K562 (cell line): ENCODE measurements around the gene FRRS1L. TPM values are rescaled to one million over a fixed set of nuclear protein-coding genes. Genes with fewer than 3 reads are reported as not detected.

Experiments used
- CBX8 ChIP-seq: fragments of 200-600 bp; sonication (generic); IDR thresholded peaks from 2 replicates; pipeline ENCODE4 v1.6.1; 2012; ENCODE audit warnings: borderline replicate concordance, mixed run types, low read depth, mild to moderate bottlenecking, moderate library complexity, mixed read lengths, low read length, control low read depth, inconsistent platforms; ENCODE audit not compliant: poor library complexity, severe bottlenecking; ENCODE audit errors: extremely low read depth
- CCNT2 ChIP-seq: IDR thresholded peaks from 2 replicates; pipeline ENCODE4 v1.6.1; 2011; ENCODE audit warnings: borderline replicate concordance, low read depth, mild to moderate bottlenecking, moderate library complexity, mixed read lengths, low read length; ENCODE audit not compliant: insufficient read length; ENCODE audit errors: extremely low read depth
- CHCHD3 ChIP-seq: fragments of 250-450 bp; sonication (Bioruptor Pico); IDR thresholded peaks from 2 replicates; pipeline ENCODE4 v2.1.2; 2022; ENCODE audit warnings: mild to moderate bottlenecking
- DDX20 ChIP-seq: fragments of 450-650 bp; IDR thresholded peaks from 2 replicates; pipeline ENCODE4 v1.6.1; 2016; ENCODE audit warnings: missing genetic modification characterization, low read depth, mild to moderate bottlenecking, missing compliant biosample characterization, moderate library complexity
- ETV6 ChIP-seq, 3 experiments: fragments of 150-350 bp in 1 of 3; sonication (generic) in 1 of 3; formaldehyde crosslinking in 1 of 3; IDR thresholded peaks; 2 replicates each; pipeline versions ENCODE4 v1.6.1 to v1.8.0; 2014 to 2022; ENCODE audit warnings: borderline replicate concordance in 2 of 3, low read depth in 2 of 3, antibody characterized with exemption in 1 of 3, low read length in 1 of 3, mild to moderate bottlenecking in 1 of 3, missing genetic modification reagents in 1 of 3
- HDAC1 ChIP-seq, 2 experiments: fragments of 450-650 bp; IDR thresholded peaks; 2 replicates each; pipeline ENCODE4 v1.6.1; 2016 to 2017; ENCODE audit warnings: inconsistent platforms in 1 of 2, mild to moderate bottlenecking in 1 of 2, moderate library complexity in 1 of 2
- KAT8 ChIP-seq: fragments of 450-650 bp; IDR thresholded peaks from 2 replicates; pipeline ENCODE4 v1.6.1; 2016; ENCODE audit warnings: low read depth, mild to moderate bottlenecking
- ZBTB33 ChIP-seq: sonication (generic); formaldehyde crosslinking; IDR thresholded peaks from 2 replicates; pipeline ENCODE4 v1.8.1; 2023; ENCODE audit warnings: mild to moderate bottlenecking, missing genetic modification reagents
- ZNF766 ChIP-seq: fragments of 200-800 bp; sonication (Bioruptor generic); conservative IDR thresholded peaks from 2 replicates; pipeline ENCODE4 v1.6.1; 2016; ENCODE audit warnings: missing genetic modification characterization, missing compliant biosample characterization
- ZNF780A ChIP-seq: fragments of 250-450 bp; sonication (Bioruptor Pico); IDR thresholded peaks from 2 replicates; pipeline ENCODE4 v1.5.0; 2021; ENCODE audit warnings: mild to moderate bottlenecking
- polyA plus RNA-seq, 8 experiments: library from polyadenylated mRNA; depleted of rRNA in 4 of 8; stranded (reverse) in 5 of 8; unstranded in 3 of 8; fragments of >200 nt; fragmentation: Nextera tagmentation in 2 of 8; fragmentation: Illumina TruSeq in 1 of 8; extraction: Ambion mirVana in 2 of 8; extraction: Trizol in 1 of 8; gene quantifications; 2 replicates each; pipeline versions ENCODE4 v1.2.1 to v1.2.3, GENCODE V29; 2011 to 2014; ENCODE audit warnings: inconsistent platforms in 1 of 8, missing spikeins in 1 of 8
- total RNA-seq, 7 experiments: library from RNA; depleted of rRNA in 6 of 7; stranded (reverse); fragments of >200 nt in 6 of 7; fragmentation: Illumina TruSeq in 2 of 7; extraction: Trizol in 2 of 7; gene quantifications; 2 replicates each; pipeline versions ENCODE4 v1.2.1 to v1.2.3, GENCODE V29; 2011 to 2021; ENCODE audit warnings: low replicate concordance in 1 of 7
- TF ChIP-seq, protein P1 (sequence below): sonication (generic); formaldehyde crosslinking; IDR thresholded peaks from 2 replicates; pipeline ENCODE4 v1.8.1; 2023; ENCODE audit warnings: mild to moderate bottlenecking, missing genetic modification reagents
- TF ChIP-seq, protein P2 (sequence below), 2 experiments: fragments of 450-650 bp in 1 of 2; sonication (generic) in 1 of 2; formaldehyde crosslinking; conservative IDR thresholded peaks; 2 replicates each; pipeline versions ENCODE4 v1.4.0 to v1.8.1; 2020 to 2022; ENCODE audit warnings: mild to moderate bottlenecking in 1 of 2, missing genetic modification reagents in 1 of 2
- TF ChIP-seq, protein P3 (sequence below): fragments of 450-650 bp; IDR thresholded peaks from 2 replicates; pipeline ENCODE4 v1.6.1; 2016; ENCODE audit warnings: antibody characterized with exemption
- TF ChIP-seq, protein P4 (sequence below): sonication (generic); formaldehyde crosslinking; IDR thresholded peaks from 2 replicates; pipeline ENCODE4 v1.8.1; 2023; ENCODE audit warnings: mild to moderate bottlenecking, missing genetic modification reagents

Gene FRRS1L
- total and polyA plus RNA-seq, 9 of the 15 experiments (the other 6 are each of a cell fraction or from before 2014, with no cell fraction given): under 0.01 to 0.04 (median 0.03) TPM; not detected in 5

DNA sequence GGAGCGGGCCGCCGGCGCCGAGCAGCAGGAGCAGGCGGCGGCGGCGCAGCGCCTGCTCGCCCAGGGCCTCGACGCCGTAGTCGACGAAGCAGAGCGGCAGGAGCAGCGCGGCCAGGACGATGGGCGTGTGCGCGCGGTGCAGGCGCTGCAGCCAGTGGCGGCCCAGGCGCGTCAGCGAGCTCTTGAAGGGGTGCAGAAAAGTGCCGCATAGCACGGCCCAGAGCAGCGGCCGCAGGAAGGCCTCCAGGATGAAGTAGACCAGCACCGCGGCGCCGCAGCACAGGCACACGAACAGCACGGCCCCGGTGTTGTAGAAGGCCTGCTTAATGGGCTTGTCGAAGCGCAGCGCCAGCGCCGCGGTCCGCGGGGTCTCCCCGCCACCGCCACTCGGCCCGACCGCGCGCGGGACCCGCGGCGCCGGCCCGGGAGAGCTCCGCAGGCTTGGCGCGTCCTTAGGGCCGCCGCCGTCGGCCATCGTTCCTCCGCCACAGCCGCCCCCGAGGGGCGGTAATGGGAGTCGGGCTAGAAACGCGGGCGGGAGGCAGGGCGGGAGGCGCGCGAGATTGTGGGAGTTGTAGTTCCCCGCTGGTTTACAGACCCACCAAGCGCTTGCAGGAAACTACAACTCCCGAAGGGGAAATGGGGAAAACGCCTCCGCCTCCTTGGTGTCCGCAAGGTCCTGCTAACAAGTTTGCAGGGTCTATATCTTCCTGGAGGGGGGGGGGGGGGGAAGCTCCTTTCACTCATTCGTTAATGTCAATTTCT lies 47.4 kb downstream of the FRRS1L start, which contains the start of gene TMEM245 (continued):
- TF ChIP-seq, protein P1, sequence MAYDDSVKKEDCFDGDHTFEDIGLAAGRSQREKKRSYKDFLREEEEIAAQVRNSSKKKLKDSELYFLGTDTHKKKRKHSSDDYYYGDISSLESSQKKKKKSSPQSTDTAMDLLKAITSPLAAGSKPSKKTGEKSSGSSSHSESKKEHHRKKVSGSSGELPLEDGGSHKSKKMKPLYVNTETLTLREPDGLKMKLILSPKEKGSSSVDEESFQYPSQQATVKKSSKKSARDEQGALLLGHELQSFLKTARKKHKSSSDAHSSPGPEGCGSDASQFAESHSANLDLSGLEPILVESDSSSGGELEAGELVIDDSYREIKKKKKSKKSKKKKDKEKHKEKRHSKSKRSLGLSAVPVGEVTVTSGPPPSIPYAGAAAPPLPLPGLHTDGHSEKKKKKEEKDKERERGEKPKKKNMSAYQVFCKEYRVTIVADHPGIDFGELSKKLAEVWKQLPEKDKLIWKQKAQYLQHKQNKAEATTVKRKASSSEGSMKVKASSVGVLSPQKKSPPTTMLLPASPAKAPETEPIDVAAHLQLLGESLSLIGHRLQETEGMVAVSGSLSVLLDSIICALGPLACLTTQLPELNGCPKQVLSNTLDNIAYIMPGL: no peak
- TF ChIP-seq ETV6 (IDR thresholded peaks at IDR 0.05; ENCODE audit: borderline replicate concordance in 1 of 2, low read depth in 2 of 2, low read length in 1 of 2) (no peak), ETV6 (CRISPR knock-in tag; IDR thresholded peaks at IDR 0.05; ENCODE audit: borderline replicate concordance) (no peak), ZBTB33 (CRISPR knock-in tag) (no peak), KAT8 (no peak), HDAC1 (IDR thresholded peaks at IDR 0.05) (peak in 1 of 2 experiments; percentile 46; a peak in 1 of 4 replicates), CHCHD3 (CRISPR knock-in tag) (no peak), DDX20 (tag) (no peak), ZNF766 (CRISPR knock-in tag) (peak; percentile 90), CCNT2 (peak; percentile 82), ZNF780A (CRISPR knock-in tag) (no peak), CBX8 (no peak)
- TF ChIP-seq, protein P2, sequence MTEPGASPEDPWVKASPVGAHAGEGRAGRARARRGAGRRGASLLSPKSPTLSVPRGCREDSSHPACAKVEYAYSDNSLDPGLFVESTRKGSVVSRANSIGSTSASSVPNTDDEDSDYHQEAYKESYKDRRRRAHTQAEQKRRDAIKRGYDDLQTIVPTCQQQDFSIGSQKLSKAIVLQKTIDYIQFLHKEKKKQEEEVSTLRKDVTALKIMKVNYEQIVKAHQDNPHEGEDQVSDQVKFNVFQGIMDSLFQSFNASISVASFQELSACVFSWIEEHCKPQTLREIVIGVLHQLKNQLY (CRISPR knock-in tag; conservative IDR thresholded peaks at IDR 0.05): 0 out of 4 replicates have a peak, but pooled peaks of 1 of the 2 experiments have one; percentile 33
- TF ChIP-seq, protein P3, sequence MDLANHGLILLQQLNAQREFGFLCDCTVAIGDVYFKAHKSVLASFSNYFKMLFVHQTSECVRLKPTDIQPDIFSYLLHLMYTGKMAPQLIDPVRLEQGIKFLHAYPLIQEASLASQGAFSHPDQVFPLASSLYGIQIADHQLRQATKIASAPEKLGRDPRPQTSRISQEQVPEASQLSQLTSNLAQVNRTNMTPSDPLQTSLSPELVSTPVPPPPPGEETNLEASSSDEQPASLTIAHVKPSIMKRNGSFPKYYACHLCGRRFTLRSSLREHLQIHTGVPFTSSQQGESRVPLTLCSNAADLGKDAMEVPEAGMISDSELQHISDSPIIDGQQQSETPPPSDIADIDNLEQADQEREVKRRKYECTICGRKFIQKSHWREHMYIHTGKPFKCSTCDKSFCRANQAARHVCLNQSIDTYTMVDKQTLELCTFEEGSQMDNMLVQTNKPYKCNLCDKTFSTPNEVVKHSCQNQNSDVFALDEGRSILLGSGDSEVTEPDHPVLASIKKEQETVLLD: no peak
- TF ChIP-seq, protein P4, sequence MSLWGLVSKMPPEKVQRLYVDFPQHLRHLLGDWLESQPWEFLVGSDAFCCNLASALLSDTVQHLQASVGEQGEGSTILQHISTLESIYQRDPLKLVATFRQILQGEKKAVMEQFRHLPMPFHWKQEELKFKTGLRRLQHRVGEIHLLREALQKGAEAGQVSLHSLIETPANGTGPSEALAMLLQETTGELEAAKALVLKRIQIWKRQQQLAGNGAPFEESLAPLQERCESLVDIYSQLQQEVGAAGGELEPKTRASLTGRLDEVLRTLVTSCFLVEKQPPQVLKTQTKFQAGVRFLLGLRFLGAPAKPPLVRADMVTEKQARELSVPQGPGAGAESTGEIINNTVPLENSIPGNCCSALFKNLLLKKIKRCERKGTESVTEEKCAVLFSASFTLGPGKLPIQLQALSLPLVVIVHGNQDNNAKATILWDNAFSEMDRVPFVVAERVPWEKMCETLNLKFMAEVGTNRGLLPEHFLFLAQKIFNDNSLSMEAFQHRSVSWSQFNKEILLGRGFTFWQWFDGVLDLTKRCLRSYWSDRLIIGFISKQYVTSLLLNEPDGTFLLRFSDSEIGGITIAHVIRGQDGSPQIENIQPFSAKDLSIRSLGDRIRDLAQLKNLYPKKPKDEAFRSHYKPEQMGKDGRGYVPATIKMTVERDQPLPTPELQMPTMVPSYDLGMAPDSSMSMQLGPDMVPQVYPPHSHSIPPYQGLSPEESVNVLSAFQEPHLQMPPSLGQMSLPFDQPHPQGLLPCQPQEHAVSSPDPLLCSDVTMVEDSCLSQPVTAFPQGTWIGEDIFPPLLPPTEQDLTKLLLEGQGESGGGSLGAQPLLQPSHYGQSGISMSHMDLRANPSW (CRISPR knock-in tag): no peak
